Thyroid gland (tissue), 4 donors: Measurements from ENCODE around the gene RPL14. TPM values are rescaled to one million over a fixed set of nuclear protein-coding genes. Genes with fewer than 3 reads are reported as not detected.

Experiments used
- DNase-seq, 2 donors: peaks; one replicate each; pipeline ENCODE4 v3.0.0-alpha.2; 2019
- H3K27ac ChIP-seq, 3 donors: fragments of 200-600 bp; sonication (generic); 1 replicate in 2 of 3; 2 replicates in 1 of 3; pipeline ENCODE4 v1.5.1; 2016 to 2019; ENCODE audit warnings: mild to moderate bottlenecking in 1 of 3, moderate library complexity in 1 of 3
- H3K27me3 ChIP-seq: fragments of 200-600 bp; sonication (generic); one replicate; pipeline ENCODE4 v1.5.1; 2019
- H3K36me3 ChIP-seq, 2 donors: fragments of 200-600 bp; sonication (generic); one replicate each; pipeline ENCODE4 v1.5.1; 2016 to 2019
- H3K4me1 ChIP-seq, 2 donors: fragments of 200-600 bp; sonication (generic); one replicate each; pipeline ENCODE4 v1.5.1; 2017 to 2019
- H3K4me3 ChIP-seq, 3 donors: fragments of 200-600 bp; sonication (generic); replicated peaks in 1 of 3; 1 replicate in 2 of 3; 2 replicates in 1 of 3; pipeline ENCODE4 v1.5.1; 2016; ENCODE audit warnings: mild to moderate bottlenecking in 1 of 3
- H3K9me3 ChIP-seq: fragments of 200-600 bp; sonication (generic); one replicate; pipeline ENCODE4 v1.5.1; 2017
- CTCF ChIP-seq, 6 experiments: fragments of 200-600 bp in 3 of 6; fragments of 450-650 bp in 3 of 6; sonication (generic) in 3 of 6; IDR thresholded peaks; one replicate each; pipeline ENCODE4 v1.5.1; 2016 to 2019; ENCODE audit warnings: antibody characterized with exemption in 6 of 6, mild to moderate bottlenecking in 2 of 6, inconsistent platforms in 1 of 6, moderate library complexity in 1 of 6
- POLR2A ChIP-seq, 2 donors: fragments of 450-650 bp; IDR thresholded peaks; one replicate each; pipeline ENCODE4 v1.6.1; 2017; ENCODE audit warnings: antibody characterized with exemption in 2 of 2, mild to moderate bottlenecking in 2 of 2, moderate library complexity in 1 of 2
- WGBS, 2 donors: methylation state at CpG; one replicate each; pipeline ENCODE4 v1.1.5; 2017; 5-methylcytosine and 5-hydroxymethylcytosine counted together
- intact Hi-C: fragments of 100-400 bp; cut with DNase I; formaldehyde crosslinking; loops from one replicate; pipeline ENCODE4 v1.15.1; 2023
- total RNA-seq, 4 donors: library from RNA; depleted of rRNA; stranded (reverse); fragments of >200 nt; gene quantifications; one replicate each; pipeline ENCODE4 v1.2.3, GENCODE V29; 2016

RPL14 gene
- total RNA-seq, 4 donors from 2014 or later = 272 to 723 (median 339) TPM

GRCh38 chr3:40445880-40446279 lies 11.3 kb upstream of the RPL14 start:
- DNase-seq = no peak
- no peak for TF ChIP-seq POLR2A (IDR thresholded peaks at IDR 0.05)
- TF ChIP-seq CTCF (IDR thresholded peaks at IDR 0.05) = no peak
- Histone ChIP-seq H3K9me3 (no peaks in the 10 kb centered on the region), H3K36me3 (no peaks in the 10 kb centered on the region), H3K27ac (no peak overlapping the region), H3K27me3 (no peaks in the 10 kb centered on the region), H3K4me1 (no peaks in the 10 kb centered on the region), H3K4me3 (no peak overlapping the region)
- intact Hi-C loops = no loop called here
- 78 to 79% methylated on average over 4 of the region's 4 CpGs for WGBS, 2 donors

GRCh38 chr3:40450438-40450837 lies 6.7 kb upstream of the RPL14 start:
- Histone ChIP-seq H3K27me3 (no peaks in the 10 kb centered on the region), H3K4me1 (peaks cover 4 to 11% of the 10 kb centered on the region in 2 donors), H3K4me3 (no peak overlapping the region), H3K36me3 (no peaks in the 10 kb centered on the region), H3K9me3 (no peaks in the 10 kb centered on the region), H3K27ac (no peak overlapping the region)
- DNase-seq = no peak
- 83 to 84% methylated on average over 2 of the region's 2 CpGs for WGBS, 2 donors
- intact Hi-C loops = no loop called here
- TF ChIP-seq POLR2A (IDR thresholded peaks at IDR 0.05) (no peak), CTCF (IDR thresholded peaks at IDR 0.05) (no peak)

- Histone ChIP-seq H3K36me3 (no peaks in the 10 kb centered on the region), H3K4me1 (peaks cover 4 to 15% of the 10 kb centered on the region in 2 donors), H3K4me3 (no peak overlapping the region), H3K27me3 (no peaks in the 10 kb centered on the region), H3K9me3 (no peaks in the 10 kb centered on the region), H3K27ac (no peak overlapping the region)
- no peak for DNase-seq
- intact Hi-C loops = no loop called here
- TF ChIP-seq CTCF (IDR thresholded peaks at IDR 0.05) (no peak), POLR2A (IDR thresholded peaks at IDR 0.05) (no peak)
Measured at GRCh38 chr3:40451551-40451950, 5.6 kb upstream of the RPL14 start.

- Histone ChIP-seq H3K27me3 (no peaks in the 10 kb centered on the region), H3K4me3 (no peak overlapping the region), H3K4me1 (peaks cover 4 to 15% of the 10 kb centered on the region in 2 donors), H3K27ac (peak overlapping the region in 1 of 3 donors; percentile 91), H3K9me3 (no peaks in the 10 kb centered on the region), H3K36me3 (no peaks in the 10 kb centered on the region)
- WGBS, 2 donors = 85 to 90% methylated on average over 1 of the region's 1 CpG
- DNase-seq = no peak
- intact Hi-C loops = no loop called here
- TF ChIP-seq POLR2A (IDR thresholded peaks at IDR 0.05) (no peak), CTCF (IDR thresholded peaks at IDR 0.05) (no peak)
Measured at GRCh38 chr3:40452057-40452456, 5.1 kb upstream of the RPL14 start.

- no peaks in the 10 kb centered on the region for H3K9me3 ChIP-seq
- peak overlapping the region; percentile 84 to 91 (median 88) for H3K27ac ChIP-seq
- DNase-seq = no peak
- TF ChIP-seq CTCF (IDR thresholded peaks at IDR 0.05) = no peak
- TF ChIP-seq POLR2A (IDR thresholded peaks at IDR 0.05) = no peak
- H3K36me3 ChIP-seq = no peaks in the 10 kb centered on the region
- intact Hi-C loops = no loop called here
- WGBS, 2 donors = 0 to 1% methylated on average over 5 to 7 of the region's 7 CpGs
- H3K4me1 ChIP-seq = peaks cover 4 to 15% of the 10 kb centered on the region in 2 donors
- no peaks in the 10 kb centered on the region for H3K27me3 ChIP-seq
- H3K4me3 ChIP-seq = peak overlapping the region; percentile 4 to 60 (median 44)
Measured at GRCh38 chr3:40452562-40452875, 4.6 kb upstream of the RPL14 start.
